ENCODE results near the gene RAB11B. TPM values are rescaled to one million over a fixed set of nuclear protein-coding genes. Genes with fewer than 3 reads are reported as not detected.

The RAB11B gene
- total and polyA plus RNA-seq, 2 of the 13 experiments (the other 11 are each of a cell fraction or from before 2014, with no cell fraction given): 6.0 to 28.4 TPM

DNA sequence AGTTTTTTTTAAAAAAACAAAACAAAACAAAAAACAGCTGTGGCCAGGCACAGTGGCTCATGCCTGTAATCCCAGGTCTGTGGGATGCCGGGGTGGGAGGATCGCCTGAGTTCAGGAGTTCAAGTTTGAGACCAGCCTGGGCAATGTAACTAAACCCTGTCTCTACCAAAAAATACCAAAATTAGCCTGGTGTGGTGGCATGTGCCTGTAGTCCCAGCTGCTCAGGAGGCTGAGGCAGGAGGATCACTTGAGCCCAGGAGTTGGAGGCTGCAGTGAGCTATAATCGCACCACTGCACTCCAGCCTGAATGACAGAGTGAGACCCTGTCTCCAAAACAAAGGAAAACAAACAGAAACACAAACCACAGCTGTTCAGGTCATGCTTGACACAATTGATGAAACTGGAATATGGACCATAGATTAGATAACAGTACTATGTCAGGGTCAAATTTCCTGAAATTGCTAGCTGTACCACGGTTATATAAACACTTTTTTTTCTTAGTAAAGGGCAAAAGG, 33.1 kb upstream of the RAB11B start (continued):
- TF ChIP-seq, protein P1, sequence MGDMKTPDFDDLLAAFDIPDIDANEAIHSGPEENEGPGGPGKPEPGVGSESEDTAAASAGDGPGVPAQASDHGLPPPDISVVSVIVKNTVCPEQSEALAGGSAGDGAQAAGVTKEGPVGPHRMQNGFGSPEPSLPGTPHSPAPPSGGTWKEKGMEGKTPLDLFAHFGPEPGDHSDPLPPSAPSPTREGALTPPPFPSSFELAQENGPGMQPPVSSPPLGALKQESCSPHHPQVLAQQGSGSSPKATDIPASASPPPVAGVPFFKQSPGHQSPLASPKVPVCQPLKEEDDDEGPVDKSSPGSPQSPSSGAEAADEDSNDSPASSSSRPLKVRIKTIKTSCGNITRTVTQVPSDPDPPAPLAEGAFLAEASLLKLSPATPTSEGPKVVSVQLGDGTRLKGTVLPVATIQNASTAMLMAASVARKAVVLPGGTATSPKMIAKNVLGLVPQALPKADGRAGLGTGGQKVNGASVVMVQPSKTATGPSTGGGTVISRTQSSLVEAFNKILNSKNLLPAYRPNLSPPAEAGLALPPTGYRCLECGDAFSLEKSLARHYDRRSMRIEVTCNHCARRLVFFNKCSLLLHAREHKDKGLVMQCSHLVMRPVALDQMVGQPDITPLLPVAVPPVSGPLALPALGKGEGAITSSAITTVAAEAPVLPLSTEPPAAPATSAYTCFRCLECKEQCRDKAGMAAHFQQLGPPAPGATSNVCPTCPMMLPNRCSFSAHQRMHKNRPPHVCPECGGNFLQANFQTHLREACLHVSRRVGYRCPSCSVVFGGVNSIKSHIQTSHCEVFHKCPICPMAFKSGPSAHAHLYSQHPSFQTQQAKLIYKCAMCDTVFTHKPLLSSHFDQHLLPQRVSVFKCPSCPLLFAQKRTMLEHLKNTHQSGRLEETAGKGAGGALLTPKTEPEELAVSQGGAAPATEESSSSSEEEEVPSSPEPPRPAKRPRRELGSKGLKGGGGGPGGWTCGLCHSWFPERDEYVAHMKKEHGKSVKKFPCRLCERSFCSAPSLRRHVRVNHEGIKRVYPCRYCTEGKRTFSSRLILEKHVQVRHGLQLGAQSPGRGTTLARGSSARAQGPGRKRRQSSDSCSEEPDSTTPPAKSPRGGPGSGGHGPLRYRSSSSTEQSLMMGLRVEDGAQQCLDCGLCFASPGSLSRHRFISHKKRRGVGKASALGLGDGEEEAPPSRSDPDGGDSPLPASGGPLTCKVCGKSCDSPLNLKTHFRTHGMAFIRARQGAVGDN (CRISPR knock-in tag; IDR thresholded peaks at IDR 0.05): no peak; the same call in 1 of the 2 replicates
- peak; percentile 55 for TF ChIP-seq TCF7 (IDR thresholded peaks at IDR 0.05; ENCODE audit: low read depth)
- TF ChIP-seq AGO1 (IDR thresholded peaks at IDR 0.05; ENCODE audit: low read depth, low read length, poor library complexity, severe bottlenecking): no peak
- peak; percentile 79 for TF ChIP-seq HHEX (CRISPR knock-in tag; IDR thresholded peaks at IDR 0.05)
- TF ChIP-seq ZNF510 (CRISPR knock-in tag; IDR thresholded peaks at IDR 0.05; ENCODE audit: low read depth): no peak
- no peak for TF ChIP-seq HOXA5 (CRISPR knock-in tag; IDR thresholded peaks at IDR 0.05)
- TF ChIP-seq ZNF101 (CRISPR knock-in tag; IDR thresholded peaks at IDR 0.05; ENCODE audit: borderline replicate concordance, low read depth): no peak
- TF ChIP-seq, protein P2, sequence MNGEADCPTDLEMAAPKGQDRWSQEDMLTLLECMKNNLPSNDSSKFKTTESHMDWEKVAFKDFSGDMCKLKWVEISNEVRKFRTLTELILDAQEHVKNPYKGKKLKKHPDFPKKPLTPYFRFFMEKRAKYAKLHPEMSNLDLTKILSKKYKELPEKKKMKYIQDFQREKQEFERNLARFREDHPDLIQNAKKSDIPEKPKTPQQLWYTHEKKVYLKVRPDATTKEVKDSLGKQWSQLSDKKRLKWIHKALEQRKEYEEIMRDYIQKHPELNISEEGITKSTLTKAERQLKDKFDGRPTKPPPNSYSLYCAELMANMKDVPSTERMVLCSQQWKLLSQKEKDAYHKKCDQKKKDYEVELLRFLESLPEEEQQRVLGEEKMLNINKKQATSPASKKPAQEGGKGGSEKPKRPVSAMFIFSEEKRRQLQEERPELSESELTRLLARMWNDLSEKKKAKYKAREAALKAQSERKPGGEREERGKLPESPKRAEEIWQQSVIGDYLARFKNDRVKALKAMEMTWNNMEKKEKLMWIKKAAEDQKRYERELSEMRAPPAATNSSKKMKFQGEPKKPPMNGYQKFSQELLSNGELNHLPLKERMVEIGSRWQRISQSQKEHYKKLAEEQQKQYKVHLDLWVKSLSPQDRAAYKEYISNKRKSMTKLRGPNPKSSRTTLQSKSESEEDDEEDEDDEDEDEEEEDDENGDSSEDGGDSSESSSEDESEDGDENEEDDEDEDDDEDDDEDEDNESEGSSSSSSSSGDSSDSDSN (CRISPR knock-in tag; IDR thresholded peaks at IDR 0.05): peak; percentile 44; the same call in 1 of the 2 replicates
- TF ChIP-seq MAFF (IDR thresholded peaks at IDR 0.05; ENCODE audit: low read depth, low read length): no peak
- TF ChIP-seq ZNF747 (CRISPR knock-in tag; IDR thresholded peaks at IDR 0.05; ENCODE audit: borderline replicate concordance): peak; percentile 72; the same call in 1 of the 2 replicates
- TF ChIP-seq ZFYVE20 (CRISPR knock-in tag; IDR thresholded peaks at IDR 0.05; ENCODE audit: borderline replicate concordance, low read depth): no peak
- TF ChIP-seq, protein P3, sequence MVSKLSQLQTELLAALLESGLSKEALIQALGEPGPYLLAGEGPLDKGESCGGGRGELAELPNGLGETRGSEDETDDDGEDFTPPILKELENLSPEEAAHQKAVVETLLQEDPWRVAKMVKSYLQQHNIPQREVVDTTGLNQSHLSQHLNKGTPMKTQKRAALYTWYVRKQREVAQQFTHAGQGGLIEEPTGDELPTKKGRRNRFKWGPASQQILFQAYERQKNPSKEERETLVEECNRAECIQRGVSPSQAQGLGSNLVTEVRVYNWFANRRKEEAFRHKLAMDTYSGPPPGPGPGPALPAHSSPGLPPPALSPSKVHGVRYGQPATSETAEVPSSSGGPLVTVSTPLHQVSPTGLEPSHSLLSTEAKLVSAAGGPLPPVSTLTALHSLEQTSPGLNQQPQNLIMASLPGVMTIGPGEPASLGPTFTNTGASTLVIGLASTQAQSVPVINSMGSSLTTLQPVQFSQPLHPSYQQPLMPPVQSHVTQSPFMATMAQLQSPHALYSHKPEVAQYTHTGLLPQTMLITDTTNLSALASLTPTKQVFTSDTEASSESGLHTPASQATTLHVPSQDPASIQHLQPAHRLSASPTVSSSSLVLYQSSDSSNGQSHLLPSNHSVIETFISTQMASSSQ (IDR thresholded peaks at IDR 0.05; ENCODE audit: low read depth): peak; percentile 46; the same call in 1 of the 2 replicates
- TF ChIP-seq, protein P3 (CRISPR knock-in tag; IDR thresholded peaks at IDR 0.05; ENCODE audit: borderline replicate concordance): peak; percentile 65; the same call in 1 of the 2 replicates
- TF ChIP-seq ISX (CRISPR knock-in tag; conservative IDR thresholded peaks at IDR 0.05): no peak
- no peak for TF ChIP-seq JARID2 (CRISPR knock-in tag; IDR thresholded peaks at IDR 0.05; ENCODE audit: insufficient replicate concordance)
- TF ChIP-seq ATRX (CRISPR knock-in tag; IDR thresholded peaks at IDR 0.05; ENCODE audit: borderline replicate concordance): no peak
